GM19397 (cell line): ENCODE data around the gene KDSR.

ENCODE experiments used
- ATAC-seq: cut with Tn5 transposase; IDR thresholded peaks from one replicate; pipeline ENCODE4 v1.9.1; 2021; ENCODE audit warnings: mild to moderate bottlenecking, moderate library complexity; ENCODE audit not compliant: unreplicated experiment

Gene KDSR

GRCh38 chr18:63307551-63308200 is 59.3 kb downstream of the KDSR start:
- no peak for ATAC-seq

DNA sequence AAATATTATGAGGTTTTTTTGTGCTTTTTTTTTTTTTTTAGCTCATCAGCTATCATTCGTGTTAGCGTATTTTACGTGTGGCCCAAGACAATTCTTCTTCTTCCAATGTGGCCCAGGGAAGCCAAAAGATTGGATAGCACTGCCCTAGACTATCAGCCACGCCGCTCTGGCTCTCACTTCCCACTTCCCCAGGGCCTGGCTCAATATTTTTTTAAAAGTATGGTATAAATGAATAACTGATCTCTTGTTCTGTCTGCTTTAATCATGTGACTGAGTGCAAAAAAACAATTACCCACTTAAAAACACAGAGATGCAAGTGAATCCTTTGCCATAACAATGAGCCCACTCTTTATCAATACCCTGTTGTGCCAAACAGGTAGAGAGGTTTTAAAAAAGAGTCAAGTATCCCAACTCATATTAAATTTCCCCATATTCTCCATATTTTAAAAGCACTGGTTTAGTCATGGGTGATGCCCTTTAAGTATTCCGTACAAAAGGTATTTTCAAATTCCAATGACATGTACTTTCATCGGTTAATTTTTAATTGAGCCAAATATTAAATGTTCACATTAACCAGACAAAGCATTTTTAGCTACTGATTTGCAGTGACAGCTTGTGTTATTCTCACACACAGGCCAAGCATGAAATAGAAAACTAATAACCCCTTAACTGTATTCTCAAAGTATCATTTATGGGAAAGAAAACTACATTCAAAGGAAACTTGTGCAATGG is 60.0 kb downstream of the KDSR start:
- no peak for ATAC-seq

DNA sequence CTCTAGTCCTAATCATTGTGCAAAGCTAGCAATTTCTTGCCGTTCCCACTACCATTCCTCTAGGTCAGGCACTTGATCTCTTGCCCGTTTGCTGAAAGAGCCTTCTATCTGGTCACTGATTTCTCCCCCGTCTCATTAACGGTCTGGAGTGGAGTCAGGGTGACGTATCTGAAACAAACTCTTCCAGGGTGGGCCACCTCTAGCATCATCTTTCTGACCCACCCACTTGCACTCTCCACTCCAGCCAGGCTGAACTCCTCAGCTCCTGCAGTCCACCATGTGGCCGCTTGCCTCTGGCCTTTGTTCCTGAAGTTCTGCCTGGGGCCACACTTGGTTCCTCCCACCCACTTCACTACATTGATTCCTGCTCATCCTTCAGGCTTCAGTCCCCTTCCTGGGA is 60.8 kb downstream of the KDSR start:
- no peak for ATAC-seq

DNA sequence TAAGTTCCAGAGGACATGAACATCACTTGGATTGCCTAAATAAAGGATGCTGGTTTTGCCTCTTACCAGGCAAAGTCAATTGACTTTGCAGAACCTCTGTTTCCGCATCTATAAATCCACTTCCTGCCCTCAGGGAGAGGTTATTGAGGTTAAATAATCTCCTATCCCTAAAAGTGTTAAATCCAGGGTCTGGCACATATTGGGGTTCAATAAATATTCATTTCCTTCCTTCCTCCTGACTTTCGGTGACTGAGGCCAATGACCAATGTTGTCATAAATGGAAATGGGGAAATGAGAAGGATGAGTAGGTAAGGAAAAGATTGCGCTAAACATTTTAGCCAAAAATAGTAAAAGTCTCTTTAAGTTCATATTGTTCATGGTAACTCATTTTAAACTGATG is 63.5 kb downstream of the KDSR start:
- no peak for ATAC-seq

- no peak for ATAC-seq
Observed at GRCh38 chr18:63302636-63303405, 64.2 kb downstream of the KDSR start.

DNA sequence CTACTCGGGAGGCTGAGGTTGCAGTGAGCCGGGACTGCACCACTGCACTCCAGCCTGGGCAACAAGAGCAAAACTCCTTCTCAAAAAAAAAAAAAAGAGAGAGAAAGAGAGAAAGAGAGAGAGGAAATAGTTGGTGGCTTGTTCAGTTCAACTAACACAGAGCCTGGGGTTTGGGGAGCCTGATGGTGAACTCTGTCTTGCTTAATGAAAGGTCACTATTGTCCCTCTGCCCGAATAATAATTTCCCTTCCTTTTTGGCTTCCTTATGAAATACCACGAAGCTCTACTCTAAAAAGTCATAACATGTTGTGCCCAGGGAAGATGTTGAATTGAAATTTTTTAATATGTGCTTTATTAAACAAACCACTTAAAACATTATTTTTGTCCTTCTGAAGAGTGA is 64.8 kb downstream of the KDSR start:
- ATAC-seq, result no peak

GRCh38 chr18:63301434-63301833 is 65.6 kb downstream of the KDSR start:
- no peak for ATAC-seq

GRCh38 chr18:63299837-63300745 is 66.9 kb downstream of the KDSR start:
- peak; percentile 57 for ATAC-seq

DNA sequence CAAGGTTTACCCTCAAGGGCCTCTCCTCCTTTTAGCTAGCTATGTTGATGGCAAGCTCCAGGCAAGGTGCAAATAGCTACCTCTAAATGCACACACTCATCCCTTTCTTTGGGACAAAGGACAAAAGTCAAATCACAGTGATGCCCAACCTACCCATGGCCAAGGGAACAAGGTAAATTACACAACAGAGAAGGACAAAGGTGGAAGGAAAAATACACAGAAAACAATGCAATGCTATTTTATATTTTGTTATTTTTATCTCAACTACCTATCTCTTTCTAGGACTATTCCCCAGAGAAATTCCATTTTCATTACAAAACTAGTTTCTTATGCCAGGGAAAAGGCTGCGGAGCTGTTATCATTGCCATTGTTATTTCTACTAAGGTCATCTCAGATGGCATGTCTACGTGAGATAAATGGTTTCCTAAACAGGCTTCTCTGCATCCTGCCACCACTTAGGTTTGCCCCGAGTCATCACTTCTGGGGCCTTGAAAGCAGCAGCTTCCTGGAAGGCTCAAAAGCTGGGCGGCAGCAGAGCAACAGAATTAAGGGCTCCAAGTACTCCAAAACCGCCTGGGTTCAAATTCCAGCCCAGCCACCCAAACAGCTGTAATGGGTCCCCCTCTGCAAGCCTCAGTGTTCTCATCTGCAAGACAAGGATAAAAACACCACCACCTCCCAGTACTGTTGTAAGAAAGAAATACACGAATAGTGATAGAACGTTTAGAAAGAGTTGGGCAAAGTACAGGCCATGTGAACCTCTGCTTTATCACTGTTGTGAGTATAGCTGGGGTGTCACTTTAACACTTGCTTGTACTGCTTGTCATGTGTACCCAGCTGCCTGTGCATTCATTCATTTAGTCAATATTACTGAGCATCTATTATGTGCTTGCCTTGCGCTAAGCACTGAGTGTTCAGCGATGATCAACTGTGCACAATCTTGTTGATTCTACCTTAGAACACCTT is 68.3 kb downstream of the KDSR start:
- no peak for ATAC-seq

- ATAC-seq, result no peak
Observed at GRCh38 chr18:63297687-63298399, 69.2 kb downstream of the KDSR start.

DNA sequence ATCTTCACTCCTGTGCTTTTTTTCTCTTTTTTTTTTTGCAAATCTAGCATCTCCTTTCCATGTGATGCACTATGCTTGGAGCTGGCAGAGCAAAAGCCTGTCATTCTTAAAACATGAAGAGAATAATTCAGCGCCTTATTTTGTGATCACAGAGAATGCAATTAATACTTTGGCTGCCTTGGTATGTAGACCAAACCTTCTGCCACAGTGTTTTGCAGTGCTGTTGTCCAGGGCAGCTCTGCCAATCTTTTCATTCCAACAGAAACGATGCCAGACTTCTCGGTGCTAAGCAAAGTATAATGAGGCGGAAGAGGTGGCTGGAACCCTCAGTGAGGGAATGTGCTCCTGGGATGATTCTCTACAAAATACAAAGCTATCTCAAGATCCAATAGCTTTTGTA is 73.1 kb downstream of the KDSR start:
- ATAC-seq, result no peak

GRCh38 chr18:63292831-63293683 is 73.9 kb downstream of the KDSR start:
- ATAC-seq, result peak; percentile 58

DNA sequence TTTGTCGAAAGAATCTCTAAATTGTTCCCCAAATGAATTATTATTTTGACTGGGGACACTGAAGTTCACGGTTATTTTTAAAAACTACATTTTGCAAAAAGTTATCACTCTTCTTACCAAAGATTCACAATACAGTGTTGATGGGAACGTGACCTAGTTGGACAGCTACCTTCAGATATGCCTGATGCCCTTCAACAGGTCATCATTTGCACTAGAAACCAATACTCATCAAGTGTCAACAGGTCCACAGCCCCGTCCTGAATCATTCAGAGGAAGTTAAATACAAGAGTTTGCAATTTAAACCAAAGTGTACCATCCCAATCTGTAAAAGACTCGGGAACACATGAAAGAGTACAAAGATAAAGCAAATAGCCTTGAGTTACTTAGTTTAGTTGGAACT is 75.7 kb downstream of the KDSR start:
- no peak for ATAC-seq

DNA sequence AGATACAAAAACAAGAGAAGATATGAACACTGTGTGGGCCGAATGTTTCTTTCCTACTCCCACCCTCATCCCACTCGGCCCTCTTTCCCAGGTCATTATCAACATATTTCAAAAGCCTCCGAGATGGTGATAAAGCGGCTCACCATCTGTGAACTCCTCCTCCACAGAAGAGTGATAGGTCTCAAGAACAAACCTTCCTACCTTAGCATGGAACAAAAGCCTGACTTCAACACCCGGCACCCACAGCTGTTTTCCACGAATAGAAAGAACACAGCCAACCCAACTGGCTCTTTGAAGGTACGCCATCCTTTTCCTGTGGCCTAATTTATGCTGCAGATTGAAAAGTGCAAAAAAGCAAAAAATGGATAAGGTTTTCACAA is 76.2 kb downstream of the KDSR start:
- no peak for ATAC-seq

DNA sequence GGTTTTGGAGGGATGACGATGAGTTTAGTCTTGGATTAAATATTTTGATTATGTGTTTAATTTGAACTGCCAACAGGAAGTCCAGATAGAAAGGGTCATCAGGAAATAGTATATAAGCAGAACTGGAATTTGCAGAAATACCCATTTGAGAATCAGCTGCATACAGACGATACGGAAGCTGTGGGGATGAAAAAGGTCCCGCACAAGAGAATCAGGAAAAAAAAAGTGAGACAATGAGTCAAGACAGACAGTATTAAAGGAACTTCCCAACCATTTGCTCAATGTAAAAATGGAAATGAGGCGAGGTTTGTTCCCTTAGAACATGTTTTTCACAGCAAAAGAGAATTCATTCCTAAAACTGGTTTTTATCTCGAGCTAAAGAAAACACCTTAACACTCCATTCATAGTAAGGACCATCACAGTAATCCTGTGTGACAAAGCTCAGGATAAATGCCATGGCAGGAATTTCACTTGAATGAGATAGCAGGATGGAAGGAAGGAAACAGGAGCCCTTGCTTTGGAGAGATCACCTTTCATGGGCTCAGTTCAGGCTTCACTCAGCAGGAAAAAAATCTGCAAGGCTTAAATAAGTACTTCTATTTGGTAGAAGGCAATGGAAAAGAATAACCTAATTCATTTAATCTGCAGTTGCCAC is 76.7 kb downstream of the KDSR start:
- no peak for ATAC-seq

DNA sequence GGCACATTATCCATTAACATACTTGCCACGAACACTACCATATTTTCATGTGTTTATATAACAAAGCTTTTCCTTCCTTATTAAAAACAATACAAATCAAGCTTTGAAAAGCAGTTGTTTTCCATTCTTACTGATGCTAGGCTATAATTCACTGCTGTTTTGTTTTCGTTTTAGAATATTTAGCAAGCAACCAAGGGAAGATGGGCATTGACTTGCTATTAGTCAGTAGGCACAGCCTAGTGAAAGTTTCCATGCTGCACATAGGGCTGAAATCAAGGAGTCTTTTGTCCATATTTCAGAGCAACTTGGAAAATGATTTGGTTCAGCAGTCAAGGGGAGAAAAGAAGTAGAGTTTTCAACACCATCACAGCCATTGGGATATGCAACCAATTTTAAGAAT is 78.7 kb downstream of the KDSR start:
- ATAC-seq, result no peak

- no peak for ATAC-seq
Observed at GRCh38 chr18:63287691-63288220, 79.2 kb downstream of the KDSR start.

GRCh38 chr18:63286926-63287325 is 80.1 kb downstream of the KDSR start:
- no peak for ATAC-seq
